Gastrocnemius medialis (tissue), 4 donors: ENCODE data around the gene PROSER2. TPM values are rescaled to one million over a fixed set of nuclear protein-coding genes. Genes with fewer than 3 reads are reported as not detected.
"Not testable (repeated sequence)": the region's sequence is repeated elsewhere in the genome, so short reads cannot be mapped to it uniquely, and the experiment has no call there.

Experiments used
- ATAC-seq, 2 donors: fragments of 150-250 bp; one replicate each; pipeline ENCODE4 v1.9.1; 2016
- DNase-seq, 2 donors: peaks; one replicate each; pipeline ENCODE4 v3.0.0-alpha.2; 2019
- H3K27ac ChIP-seq, 4 donors: fragments of 200-600 bp; sonication (generic); 1 replicate in 1 of 4; 2 replicates in 3 of 4; pipeline ENCODE4 v1.5.1; 2016 to 2018; ENCODE audit warnings: mild to moderate bottlenecking in 2 of 4, moderate library complexity in 1 of 4
- H3K27me3 ChIP-seq, 3 donors: fragments of 200-600 bp; sonication (generic) in 2 of 3; 1 replicate in 1 of 3; 2 replicates in 2 of 3; pipeline versions ENCODE4 v1.5.1 to v1.6.0; 2016 to 2019; ENCODE audit warnings: mild to moderate bottlenecking in 1 of 3, moderate library complexity in 1 of 3
- H3K36me3 ChIP-seq, 2 donors: fragments of 200-600 bp; sonication (generic) in 1 of 2; one replicate each; pipeline ENCODE4 v1.5.1; 2017 to 2018
- H3K4me1 ChIP-seq, 2 donors: fragments of 200-600 bp; sonication (generic) in 1 of 2; one replicate each; pipeline ENCODE4 v1.5.1; 2016 to 2017; ENCODE audit warnings: mild to moderate bottlenecking in 2 of 2
- H3K4me3 ChIP-seq, 4 donors: fragments of 200-600 bp; sonication (generic) in 3 of 4; 1 replicate in 1 of 4; 2 replicates in 3 of 4; pipeline ENCODE4 v1.5.1; 2016 to 2019; ENCODE audit warnings: mild to moderate bottlenecking in 2 of 4
- H3K9me3 ChIP-seq, 3 donors: fragments of 200-600 bp; sonication (generic) in 2 of 3; 1 replicate in 1 of 3; 2 replicates in 2 of 3; pipeline ENCODE4 v1.5.1; 2016 to 2019
- CTCF ChIP-seq, 5 experiments: fragments of 450-650 bp in 3 of 5; fragments of 200-600 bp in 2 of 5; sonication (generic) in 2 of 5; IDR thresholded peaks in 4 of 5; conservative IDR thresholded peaks in 1 of 5; 1 replicate in 4 of 5; 2 replicates in 1 of 5; pipeline ENCODE4 v1.5.1; 2016 to 2019; ENCODE audit warnings: antibody characterized with exemption in 5 of 5, mild to moderate bottlenecking in 3 of 5, moderate library complexity in 3 of 5
- POLR2A ChIP-seq, 2 donors: fragments of 450-650 bp; IDR thresholded peaks; one replicate each; pipeline ENCODE4 v1.6.1; 2017; ENCODE audit warnings: antibody characterized with exemption in 2 of 2, mild to moderate bottlenecking in 2 of 2, moderate library complexity in 2 of 2
- in situ Hi-C, 4 donors: fragments of 200-750 bp; cut with MboI; loops; one replicate each; pipeline versions ENCODE4 v1.15.0 to v1.8.0; 2017; ENCODE audit warnings: low sequenced_read_pairs in 4 of 4
- intact Hi-C: fragments of 100-400 bp; cut with DNase I; formaldehyde crosslinking; loops from one replicate; pipeline ENCODE4 v1.15.1; 2023; ENCODE audit warnings: low total_unique reads
- total RNA-seq, 4 donors: library from RNA; depleted of rRNA; stranded (reverse); fragments of >200 nt; gene quantifications; one replicate each; pipeline versions ENCODE4 v1.1.0 to v1.2.3, GENCODE V29; 2016

Gene PROSER2
- total RNA-seq, 4 donors from 2014 or later = 0.88 to 3.4 (median 1.4) TPM

GRCh38 chr10:11887381-11888227 lies 64.4 kb downstream of the PROSER2 start:
- no peak for ATAC-seq
- Histone ChIP-seq H3K9me3 (no peaks in the 10 kb centered on the region), H3K4me1 (no peaks in the 10 kb centered on the region), H3K27ac (no peak overlapping the region), H3K36me3 (no peaks in the 10 kb centered on the region), H3K27me3 (no peaks in the 10 kb centered on the region), H3K4me3 (no peak overlapping the region)
- intact Hi-C loops = no loop called here
- no peak for DNase-seq
- in situ Hi-C loops = no loop called here
- TF ChIP-seq POLR2A (IDR thresholded peaks at IDR 0.05) (no peak), CTCF (IDR thresholded peaks at IDR 0.05 in 4 of 5, conservative IDR thresholded peaks at IDR 0.05 in 1 of 5) (no peak)

- H3K4me1 ChIP-seq, in situ Hi-C loops, ATAC-seq, H3K36me3 ChIP-seq, intact Hi-C loops, H3K9me3 ChIP-seq, H3K27ac ChIP-seq, DNase-seq, H3K4me3 ChIP-seq, H3K27me3 ChIP-seq: not testable (repeated sequence)
Observed at GRCh38 chr10:11889263-11889662, 66.1 kb downstream of the PROSER2 start.

GRCh38 chr10:11891776-11892486 lies 68.8 kb downstream of the PROSER2 start:
- ATAC-seq (no peak), DNase-seq (no peak)
- Histone ChIP-seq H3K4me1 (no peaks in the 10 kb centered on the region), H3K27ac (no peak overlapping the region), H3K9me3 (no peaks in the 10 kb centered on the region), H3K36me3 (no peaks in the 10 kb centered on the region), H3K27me3 (no peaks in the 10 kb centered on the region), H3K4me3 (no peak overlapping the region)
- in situ Hi-C loops = no loop called here
- intact Hi-C loops = no loop called here
- TF ChIP-seq CTCF (IDR thresholded peaks at IDR 0.05 in 4 of 5, conservative IDR thresholded peaks at IDR 0.05 in 1 of 5) (no peak), POLR2A (IDR thresholded peaks at IDR 0.05) (no peak)

GRCh38 chr10:11893749-11894278 lies 70.7 kb downstream of the PROSER2 start:
- no peaks in the 10 kb centered on the region for H3K36me3 ChIP-seq
- H3K27me3 ChIP-seq = no peaks in the 10 kb centered on the region
- no peaks in the 10 kb centered on the region for H3K9me3 ChIP-seq
- H3K4me1 ChIP-seq = no peaks in the 10 kb centered on the region
- intact Hi-C loops (no loop called here), in situ Hi-C loops (no loop called here)
- TF ChIP-seq CTCF (IDR thresholded peaks at IDR 0.05 in 4 of 5, conservative IDR thresholded peaks at IDR 0.05 in 1 of 5) (no peak), POLR2A (IDR thresholded peaks at IDR 0.05) (no peak)
- no peak overlapping the region for H3K27ac ChIP-seq
- no peak for ATAC-seq
- no peak overlapping the region for H3K4me3 ChIP-seq
- no peak for DNase-seq
